SK-N-SH (cell line): Measurements from ENCODE around the gene DTX3. TPM values are rescaled to one million over a fixed set of nuclear protein-coding genes. Genes with fewer than 3 reads are reported as not detected.

Source experiments
- CTCF ChIA-PET: fragments of 300-600, 350-600 bp; formaldehyde crosslinking; extraction: SDS; loops from one replicate; lab custom pipeline; 2021; lab: Yijun Ruan, JAX
- POLR2A ChIA-PET: fragments of 350-600 bp; sonication (Branson Sonifier 250); formaldehyde crosslinking; extraction: SDS; loops from one replicate; lab custom pipeline; 2020; ENCODE audit warnings: antibody characterized with exemption, inconsistent platforms; lab: Yijun Ruan, JAX
- DNase-seq: peaks from one replicate; pipeline ENCODE4 v3.0.0; 2012
- H2AFZ ChIP-seq: fragments of 200-600 bp; sonication (generic); 2 replicates; pipeline ENCODE4 v1.8.1; 2016; ENCODE audit warnings: antibody characterized with exemption, mild to moderate bottlenecking, low read depth
- H3F3A ChIP-seq: fragments of 200-600 bp; sonication (generic); replicated peaks from 2 replicates; pipeline ENCODE3; 2016; ENCODE audit warnings: antibody characterized with exemption, mild to moderate bottlenecking; ENCODE audit not compliant: insufficient read depth
- H3K27ac ChIP-seq, 2 experiments: fragments of 200-500 bp in 1 of 2; fragments of 200-600 bp in 1 of 2; sonication (Bioruptor generic) in 1 of 2; sonication (generic), shearing (Covaris generic) in 1 of 2; 2 replicates each; pipeline versions ENCODE4 v1.5.1 to v1.6.1; 2014 to 2016; ENCODE audit warnings: low read depth in 2 of 2, inconsistent platforms in 1 of 2, low read length in 1 of 2, mild to moderate bottlenecking in 1 of 2, mixed read lengths in 1 of 2
- H3K27me3 ChIP-seq: fragments of 200-600 bp; sonication (generic), shearing (Covaris generic); 2 replicates; pipeline ENCODE4 v1.6.1; 2016; ENCODE audit warnings: mixed run types; ENCODE audit not compliant: insufficient read depth
- H3K36me3 ChIP-seq, 2 experiments: fragments of 200-500 bp in 1 of 2; fragments of 200-600 bp in 1 of 2; sonication (Bioruptor generic) in 1 of 2; sonication (generic) in 1 of 2; replicated peaks in 1 of 2; 2 replicates each; pipeline versions ENCODE3 to v1.5.1; 2014 to 2016; ENCODE audit warnings: low read length in 1 of 2, mild to moderate bottlenecking in 1 of 2; ENCODE audit not compliant: insufficient read depth in 2 of 2, control insufficient read depth in 1 of 2
- H3K4me1 ChIP-seq, 2 experiments: fragments of 200-500 bp in 1 of 2; fragments of 200-600 bp in 1 of 2; sonication (Bioruptor generic) in 1 of 2; sonication (generic), shearing (Covaris generic) in 1 of 2; 2 replicates each; pipeline versions ENCODE4 v1.5.1 to v1.6.1; 2014 to 2016; ENCODE audit warnings: low read depth in 1 of 2, low read length in 1 of 2, mixed run types in 1 of 2; ENCODE audit not compliant: insufficient read depth in 2 of 2, control insufficient read depth in 1 of 2
- H3K4me2 ChIP-seq: fragments of 200-600 bp; sonication (generic), shearing (Covaris generic); 2 replicates; pipeline ENCODE4 v1.6.1; 2017; ENCODE audit warnings: mixed run types
- H3K4me3 ChIP-seq, 2 experiments: fragments of 200-500 bp in 1 of 2; fragments of 200-600 bp in 1 of 2; sonication (Bioruptor generic) in 1 of 2; sonication (generic), shearing (Covaris generic) in 1 of 2; 2 replicates each; pipeline versions ENCODE4 v1.5.1 to v1.8.1; 2014 to 2016; ENCODE audit warnings: low read depth in 2 of 2, inconsistent platforms in 1 of 2, low read length in 1 of 2, mild to moderate bottlenecking in 1 of 2, mixed read lengths in 1 of 2, moderate library complexity in 1 of 2
- H3K79me2 ChIP-seq: fragments of 200-600 bp; sonication (generic); 2 replicates; pipeline ENCODE4 v1.8.1; 2017; ENCODE audit warnings: mild to moderate bottlenecking; ENCODE audit not compliant: insufficient read depth
- H3K9ac ChIP-seq: fragments of 200-600 bp; sonication (generic); 2 replicates; pipeline ENCODE4 v1.6.1; 2017; ENCODE audit warnings: mixed run types
- H3K9me2 ChIP-seq: fragments of 200-600 bp; sonication (generic); 2 replicates; pipeline ENCODE4 v1.6.1; 2017; ENCODE audit warnings: mixed run types
- H3K9me3 ChIP-seq: fragments of 200-600 bp; sonication (generic); 2 replicates; pipeline ENCODE4 v1.6.1; 2017; ENCODE audit warnings: mixed run types, mild to moderate bottlenecking, moderate library complexity
- H4K20me1 ChIP-seq: fragments of 200-600 bp; sonication (generic); 2 replicates; pipeline ENCODE4 v1.6.1; 2017; ENCODE audit warnings: mild to moderate bottlenecking, mixed run types; ENCODE audit not compliant: insufficient read depth
- ELF1 ChIP-seq: IDR thresholded peaks from 2 replicates; pipeline ENCODE4 v1.4.0; 2012
- EP300 ChIP-seq, 2 experiments: IDR thresholded peaks; 2 replicates each; pipeline versions ENCODE4 v1.4.0 to v1.6.1; 2012; ENCODE audit warnings: borderline replicate concordance in 1 of 2, low read depth in 1 of 2, low read length in 1 of 2
- FOSL2 ChIP-seq: IDR thresholded peaks from 2 replicates; pipeline ENCODE4 v1.4.0; 2012; ENCODE audit warnings: low read depth, mild to moderate bottlenecking, moderate library complexity, borderline replicate concordance
- FOXM1 ChIP-seq: IDR thresholded peaks from 2 replicates; pipeline ENCODE4 v1.4.0; 2012; ENCODE audit warnings: low read depth, mild to moderate bottlenecking
- GABPA ChIP-seq: IDR thresholded peaks from 2 replicates; pipeline ENCODE4 v1.4.0; 2012; ENCODE audit warnings: low read depth, mild to moderate bottlenecking
- GATA2 ChIP-seq: sonication (generic); formaldehyde crosslinking; IDR thresholded peaks from 2 replicates; pipeline ENCODE4 v1.5.0; 2020; ENCODE audit warnings: mild to moderate bottlenecking, missing genetic modification reagents
- MEF2A ChIP-seq: IDR thresholded peaks from 2 replicates; pipeline ENCODE4 v1.4.0; 2012; ENCODE audit warnings: low read depth, borderline replicate concordance
- NFIC ChIP-seq: IDR thresholded peaks from 2 replicates; pipeline ENCODE4 v1.4.0; 2012; ENCODE audit warnings: borderline replicate concordance
- NRF1 ChIP-seq: IDR thresholded peaks from 2 replicates; pipeline ENCODE4 v1.6.1; 2012; ENCODE audit warnings: low read depth, mild to moderate bottlenecking, low read length
- RAD21 ChIP-seq: IDR thresholded peaks from 2 replicates; pipeline ENCODE4 v1.6.1; 2012; ENCODE audit warnings: mild to moderate bottlenecking, low read length
- RCOR1 ChIP-seq: fragments of 150-350 bp; IDR thresholded peaks from 2 replicates; pipeline ENCODE4 v1.6.1; 2017; ENCODE audit warnings: antibody characterized with exemption, low read length
- RFX5 ChIP-seq: IDR thresholded peaks from 2 replicates; pipeline ENCODE4 v1.6.1; 2012; ENCODE audit warnings: mild to moderate bottlenecking, improper control_type of control experiment, low read length
- RXRA ChIP-seq: IDR thresholded peaks from 2 replicates; pipeline ENCODE4 v1.4.0; 2012; ENCODE audit warnings: low read depth, mild to moderate bottlenecking, borderline replicate concordance
- SIN3A ChIP-seq: IDR thresholded peaks from 2 replicates; pipeline ENCODE4 v1.6.1; 2012; ENCODE audit warnings: low read depth, mild to moderate bottlenecking, low read length, moderate library complexity, borderline replicate concordance
- SMC3 ChIP-seq: IDR thresholded peaks from 2 replicates; pipeline ENCODE4 v1.6.1; 2012; ENCODE audit warnings: low read depth, low read length, improper control_type of control experiment
- TAF1 ChIP-seq: IDR thresholded peaks from 2 replicates; pipeline ENCODE4 v1.6.1; 2012; ENCODE audit warnings: low read depth, mild to moderate bottlenecking, low read length, moderate library complexity, borderline replicate concordance
- TCF12 ChIP-seq: IDR thresholded peaks from 2 replicates; pipeline ENCODE4 v1.4.0; 2012
- TEAD4 ChIP-seq: IDR thresholded peaks from 2 replicates; pipeline ENCODE4 v1.4.0; 2012; ENCODE audit warnings: mild to moderate bottlenecking, borderline replicate concordance; ENCODE audit not compliant: insufficient read depth
- WGBS: methylation state at CpG from one replicate; pipeline ENCODE4 v1.1.6; 2017; ENCODE audit warnings: low lambda C conversion rate; 5-methylcytosine and 5-hydroxymethylcytosine counted together
- polyA plus RNA-seq, 3 experiments: library from polyadenylated mRNA; depleted of rRNA; stranded (reverse); fragments of >200 nt; gene quantifications; 2 replicates each; pipeline ENCODE4 v1.2.3, GENCODE V29; 2012
- TF ChIP-seq, protein P1 (sequence below): IDR thresholded peaks from 2 replicates; pipeline ENCODE4 v1.6.1; 2012; ENCODE audit warnings: mild to moderate bottlenecking, low read depth, low read length, moderate library complexity
- TF ChIP-seq, protein P2 (sequence below): IDR thresholded peaks from 2 replicates; pipeline ENCODE4 v1.4.0; 2012; ENCODE audit warnings: low read depth, borderline replicate concordance
- TF ChIP-seq, protein P3 (sequence below): IDR thresholded peaks from 2 replicates; pipeline ENCODE4 v1.4.0; 2012; ENCODE audit warnings: low read depth

DTX3 gene
- polyA plus RNA-seq, 1 of the 3 experiments (the other 2 are of a cell fraction), result 61.2 TPM

DNA sequence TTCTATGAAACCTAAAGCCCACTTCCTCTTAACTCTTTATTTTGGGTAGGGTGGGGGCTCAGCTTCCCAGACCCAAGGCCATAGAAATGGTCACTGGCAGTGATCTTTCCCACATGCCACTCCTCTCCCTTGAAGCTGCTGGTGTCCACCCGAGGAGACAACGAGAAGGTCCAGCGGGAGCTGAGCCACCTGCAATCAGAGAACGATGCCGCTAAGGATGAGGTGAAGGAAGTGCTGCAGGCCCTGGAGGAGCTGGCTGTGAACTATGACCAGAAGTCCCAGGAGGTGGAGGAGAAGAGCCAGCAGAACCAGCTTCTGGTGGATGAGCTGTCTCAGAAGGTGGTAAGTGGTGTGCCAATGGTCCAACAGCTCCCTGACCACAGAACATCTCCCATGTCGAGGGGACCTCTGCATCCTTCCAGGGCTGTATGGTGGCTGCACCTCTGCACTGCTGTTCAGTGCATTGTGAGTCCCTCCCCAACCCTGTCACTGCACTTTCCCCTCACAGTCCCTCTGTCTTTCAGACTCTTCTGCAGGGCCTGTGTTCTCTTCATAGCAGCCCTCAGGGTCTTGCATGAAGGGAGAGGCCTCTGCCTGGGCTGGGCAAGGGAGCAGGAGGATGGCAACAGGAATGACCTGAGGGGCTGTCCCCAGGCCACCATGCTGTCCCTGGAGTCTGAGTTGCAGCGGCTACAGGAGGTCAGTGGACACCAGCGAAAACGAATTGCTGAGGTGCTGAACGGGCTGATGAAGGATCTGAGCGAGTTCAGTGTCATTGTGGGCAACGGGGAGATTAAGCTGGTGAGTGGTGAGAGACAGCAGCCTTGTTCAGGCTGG, 32.5 kb upstream of the DTX3 start:
- Histone ChIP-seq H2AFZ (no peak overlapping the region), H3F3A (no peaks in the 10 kb centered on the region), H4K20me1 (no peaks in the 10 kb centered on the region)
- TF ChIP-seq ELF1 (no peak), FOSL2 (no peak), NFIC (no peak)
- TF ChIP-seq, all 33 proteins: peak for 0
- 92% methylated on average over 11 of the region's 12 CpGs for WGBS
- POLR2A ChIA-PET, result interaction anchor here (0.6 kb wide), 1 partner anchor 55 kb away, joined by 3 read pairs; no protein-coding TSS in a partner anchor
- Histone ChIP-seq H3K9ac (no peak overlapping the region), H3K9me2 (no peaks in the 10 kb centered on the region), H3K79me2 (no peaks in the 10 kb centered on the region), H3K4me3 (no peak overlapping the region), H3K4me1 (no peaks in the 10 kb centered on the region), H3K27me3 (no peaks in the 10 kb centered on the region), H3K27ac (no peak overlapping the region), H3K36me3 (peaks cover 27 to 45% of the 10 kb centered on the region in 2 experiments), H3K4me2 (no peak overlapping the region), H3K9me3 (no peaks in the 10 kb centered on the region)
- CTCF ChIA-PET, result interaction anchor here (1.5 to 11.3 kb wide), 3 partner anchors 11 to 50 kb away, joined by 4 to 110 read pairs (median 6); no protein-coding TSS in a partner anchor
- DNase-seq, result no peak

DNA sequence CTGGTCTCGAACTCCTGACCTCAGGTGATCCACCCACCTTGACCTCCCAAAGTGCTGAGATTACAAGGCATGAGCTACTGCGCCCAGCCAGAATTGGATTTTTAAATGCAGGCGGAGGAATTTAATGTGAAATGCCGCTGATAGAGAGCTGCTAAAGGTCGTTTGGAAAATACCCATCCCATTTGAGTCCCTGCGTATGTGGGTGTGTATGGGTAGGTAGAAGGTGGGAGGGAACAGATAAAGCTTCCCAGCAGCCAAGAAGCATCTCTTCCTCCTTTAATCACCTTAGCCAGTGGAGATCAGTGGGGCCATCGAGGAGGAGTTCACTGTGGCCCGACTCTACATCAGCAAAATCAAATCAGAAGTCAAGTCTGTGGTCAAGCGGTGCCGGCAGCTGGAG, 29.8 kb upstream of the DTX3 start:
- Histone ChIP-seq H3K9ac (no peak overlapping the region), H3K4me3 (no peak overlapping the region), H3K36me3 (peaks cover 24 to 60% of the 10 kb centered on the region in 2 experiments), H3K27ac (no peak overlapping the region), H3K9me2 (no peaks in the 10 kb centered on the region), H3K4me1 (no peaks in the 10 kb centered on the region), H3F3A (no peaks in the 10 kb centered on the region), H3K4me2 (no peak overlapping the region), H3K27me3 (no peaks in the 10 kb centered on the region), H3K9me3 (no peaks in the 10 kb centered on the region), H4K20me1 (no peaks in the 10 kb centered on the region), H3K79me2 (no peaks in the 10 kb centered on the region), H2AFZ (no peak overlapping the region)
- CTCF ChIA-PET, result interaction anchor here (1.1 to 11.3 kb wide), 4 partner anchors 8 to 118 kb away, joined by 5 to 110 read pairs (median 16); partner anchors contain the start of gene B4GALNT1
- TF ChIP-seq GATA2, result no peak
- TF ChIP-seq, protein P1, sequence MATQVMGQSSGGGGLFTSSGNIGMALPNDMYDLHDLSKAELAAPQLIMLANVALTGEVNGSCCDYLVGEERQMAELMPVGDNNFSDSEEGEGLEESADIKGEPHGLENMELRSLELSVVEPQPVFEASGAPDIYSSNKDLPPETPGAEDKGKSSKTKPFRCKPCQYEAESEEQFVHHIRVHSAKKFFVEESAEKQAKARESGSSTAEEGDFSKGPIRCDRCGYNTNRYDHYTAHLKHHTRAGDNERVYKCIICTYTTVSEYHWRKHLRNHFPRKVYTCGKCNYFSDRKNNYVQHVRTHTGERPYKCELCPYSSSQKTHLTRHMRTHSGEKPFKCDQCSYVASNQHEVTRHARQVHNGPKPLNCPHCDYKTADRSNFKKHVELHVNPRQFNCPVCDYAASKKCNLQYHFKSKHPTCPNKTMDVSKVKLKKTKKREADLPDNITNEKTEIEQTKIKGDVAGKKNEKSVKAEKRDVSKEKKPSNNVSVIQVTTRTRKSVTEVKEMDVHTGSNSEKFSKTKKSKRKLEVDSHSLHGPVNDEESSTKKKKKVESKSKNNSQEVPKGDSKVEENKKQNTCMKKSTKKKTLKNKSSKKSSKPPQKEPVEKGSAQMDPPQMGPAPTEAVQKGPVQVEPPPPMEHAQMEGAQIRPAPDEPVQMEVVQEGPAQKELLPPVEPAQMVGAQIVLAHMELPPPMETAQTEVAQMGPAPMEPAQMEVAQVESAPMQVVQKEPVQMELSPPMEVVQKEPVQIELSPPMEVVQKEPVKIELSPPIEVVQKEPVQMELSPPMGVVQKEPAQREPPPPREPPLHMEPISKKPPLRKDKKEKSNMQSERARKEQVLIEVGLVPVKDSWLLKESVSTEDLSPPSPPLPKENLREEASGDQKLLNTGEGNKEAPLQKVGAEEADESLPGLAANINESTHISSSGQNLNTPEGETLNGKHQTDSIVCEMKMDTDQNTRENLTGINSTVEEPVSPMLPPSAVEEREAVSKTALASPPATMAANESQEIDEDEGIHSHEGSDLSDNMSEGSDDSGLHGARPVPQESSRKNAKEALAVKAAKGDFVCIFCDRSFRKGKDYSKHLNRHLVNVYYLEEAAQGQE, result no peak
- TF ChIP-seq RFX5, result no peak
- TF ChIP-seq, protein P2, sequence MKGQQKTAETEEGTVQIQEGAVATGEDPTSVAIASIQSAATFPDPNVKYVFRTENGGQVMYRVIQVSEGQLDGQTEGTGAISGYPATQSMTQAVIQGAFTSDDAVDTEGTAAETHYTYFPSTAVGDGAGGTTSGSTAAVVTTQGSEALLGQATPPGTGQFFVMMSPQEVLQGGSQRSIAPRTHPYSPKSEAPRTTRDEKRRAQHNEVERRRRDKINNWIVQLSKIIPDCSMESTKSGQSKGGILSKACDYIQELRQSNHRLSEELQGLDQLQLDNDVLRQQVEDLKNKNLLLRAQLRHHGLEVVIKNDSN, result no peak
- no peak for TF ChIP-seq SMC3
- no peak for TF ChIP-seq RAD21
- no peak for TF ChIP-seq RXRA
- no peak for TF ChIP-seq EP300 (IDR thresholded peaks at IDR 0.05; ENCODE audit: borderline replicate concordance in 1 of 2, low read depth in 1 of 2, low read length in 1 of 2)
- no peak for TF ChIP-seq TEAD4
- no peak for TF ChIP-seq MEF2A
- TF ChIP-seq NRF1, result no peak
- TF ChIP-seq TAF1, result no peak
- TF ChIP-seq TCF12, result no peak
- TF ChIP-seq NFIC, result no peak
- TF ChIP-seq GABPA, result no peak
- no peak for TF ChIP-seq RCOR1
- TF ChIP-seq, protein P3, sequence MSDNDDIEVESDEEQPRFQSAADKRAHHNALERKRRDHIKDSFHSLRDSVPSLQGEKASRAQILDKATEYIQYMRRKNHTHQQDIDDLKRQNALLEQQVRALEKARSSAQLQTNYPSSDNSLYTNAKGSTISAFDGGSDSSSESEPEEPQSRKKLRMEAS, result no peak
- TF ChIP-seq FOXM1, result no peak
- no peak for TF ChIP-seq SIN3A
- WGBS, result 88% methylated on average over 9 of the region's 10 CpGs
- POLR2A ChIA-PET, result interaction anchor here (0.8 to 0.9 kb wide), 2 partner anchors 9 to 10 kb away, joined by 3 to 7 read pairs; no protein-coding TSS in a partner anchor
- DNase-seq, result no peak
